Measurements from ENCODE around the gene WLS.

WLS gene

GRCh38 chr1:68087184-68087583 is 145.1 kb downstream of the WLS start:
- DNase-seq (ENCODE audit: low read depth in 2 of 2) = no peak

- DNase-seq (ENCODE audit: low read depth in 2 of 2) = no peak
Observed at GRCh38 chr1:68085752-68086151, 146.6 kb downstream of the WLS start.

- DNase-seq (ENCODE audit: low read depth in 2 of 2) = no peak
Observed at GRCh38 chr1:68083686-68084085, 148.6 kb downstream of the WLS start.

GRCh38 chr1:68081775-68082283 is 150.5 kb downstream of the WLS start:
- no peak for DNase-seq (ENCODE audit: low read depth in 2 of 2)

- no peak for DNase-seq (ENCODE audit: low read depth in 2 of 2)
Observed at GRCh38 chr1:68078647-68079046, 153.7 kb downstream of the WLS start.

Measured in stimulated activated CD8-positive, alpha-beta memory T cell treated with anti-CD3 and anti-CD28 coated beads, Interleukin-2, amount 100 ng/mL, for 48 hours (primary cell).